Esophagus muscularis mucosa (tissue), 4 donors: ENCODE results near the gene FAM78B.

ENCODE experiments used
- CTCF ChIP-seq, 3 experiments: fragments of 200-600 bp in 2 of 3; fragments of 450-650 bp in 1 of 3; sonication (generic) in 2 of 3; IDR thresholded peaks; one replicate each; pipeline ENCODE4 v1.5.1; 2017 to 2019; ENCODE audit warnings: antibody characterized with exemption in 3 of 3, mild to moderate bottlenecking in 2 of 3, moderate library complexity in 1 of 3
- EP300 ChIP-seq: sonication (generic); formaldehyde crosslinking; IDR thresholded peaks from one replicate; pipeline ENCODE4 v1.6.1; 2017; ENCODE audit warnings: antibody characterized with exemption
- POLR2A ChIP-seq: fragments of 450-650 bp; IDR thresholded peaks from one replicate; pipeline ENCODE4 v1.6.1; 2017; ENCODE audit warnings: antibody characterized with exemption, moderate library complexity, mild to moderate bottlenecking, low read depth

GRCh38 chr1:166040202-166040997 is 126.4 kb downstream of the FAM78B start:
- TF ChIP-seq POLR2A (no peak), CTCF (IDR thresholded peaks at IDR 0.05) (no peak), EP300 (no peak)
